Progenitor cell of endocrine pancreas (in vitro differentiated cells): ENCODE data around the gene RAPGEF1. TPM values are rescaled to one million over a fixed set of nuclear protein-coding genes. Genes with fewer than 3 reads are reported as not detected.

ENCODE experiments used
- DNase-seq: peaks from one replicate; pipeline ENCODE4 v3.0.0; 2021; ENCODE audit warnings: low spot score; ENCODE audit not compliant: unreplicated experiment
- H3K27ac Mint-ChIP-seq: 2 replicates; pipeline ENCODE4 v1.8.0; 2021; ENCODE audit warnings: mild to moderate bottlenecking, moderate library complexity, mixed read lengths
- H3K27me3 Mint-ChIP-seq: 2 replicates; pipeline ENCODE4 v1.8.0; 2021; ENCODE audit warnings: mixed read lengths
- H3K36me3 Mint-ChIP-seq: 2 replicates; pipeline ENCODE4 v1.8.0; 2022; ENCODE audit warnings: mixed read lengths; ENCODE audit not compliant: insufficient read depth
- H3K4me1 Mint-ChIP-seq: 2 replicates; pipeline ENCODE4 v1.8.0; 2021; ENCODE audit warnings: low read depth, mixed read lengths
- H3K4me3 Mint-ChIP-seq: 2 replicates; pipeline ENCODE4 v1.8.0; 2021; ENCODE audit warnings: low read depth, mild to moderate bottlenecking, moderate library complexity, mixed read lengths
- H3K9me3 Mint-ChIP-seq: 2 replicates; pipeline ENCODE4 v1.8.0; 2021; ENCODE audit warnings: low read depth, mixed read lengths
- CTCF ChIP-seq: fragments of 200-600 bp; sonication (generic); IDR thresholded peaks from one replicate; pipeline ENCODE4 v1.5.0; 2021; ENCODE audit warnings: antibody characterized with exemption, mild to moderate bottlenecking; ENCODE audit not compliant: unreplicated experiment
- total RNA-seq: library from RNA; stranded (reverse); gene quantifications from 2 replicates; pipeline ENCODE4 v1.2.1, GENCODE V29; 2021

The RAPGEF1 gene
- total RNA-seq, 1 donor from 2014 or later = 57.3 TPM

GRCh38 chr9:131623655-131624330 is 116.1 kb downstream of the RAPGEF1 start:
- peaks cover 2% of the 10 kb centered on the region for H3K4me1 Mint-ChIP-seq
- no peak for DNase-seq
- no peak overlapping the region for H3K27ac Mint-ChIP-seq
- peaks cover 19% of the 10 kb centered on the region for H3K36me3 Mint-ChIP-seq
- no peaks in the 10 kb centered on the region for H3K27me3 Mint-ChIP-seq
- no peak overlapping the region for H3K4me3 Mint-ChIP-seq
- H3K9me3 Mint-ChIP-seq = no peaks in the 10 kb centered on the region
- TF ChIP-seq CTCF = no peak

GRCh38 chr9:131622523-131622922 is 117.4 kb downstream of the RAPGEF1 start:
- no peak overlapping the region for H3K27ac Mint-ChIP-seq
- peaks cover 22% of the 10 kb centered on the region for H3K36me3 Mint-ChIP-seq
- H3K4me1 Mint-ChIP-seq = peaks cover 2% of the 10 kb centered on the region
- no peaks in the 10 kb centered on the region for H3K27me3 Mint-ChIP-seq
- TF ChIP-seq CTCF = no peak
- DNase-seq = no peak
- no peaks in the 10 kb centered on the region for H3K9me3 Mint-ChIP-seq
- no peak overlapping the region for H3K4me3 Mint-ChIP-seq

- TF ChIP-seq CTCF = no peak
- DNase-seq = no peak
- Mint-ChIP-seq H3K9me3 (no peaks in the 10 kb centered on the region), H3K27ac (peak overlapping the region; percentile 47), H3K4me1 (no peaks in the 10 kb centered on the region), H3K36me3 (peaks cover 20% of the 10 kb centered on the region), H3K4me3 (no peak overlapping the region), H3K27me3 (no peaks in the 10 kb centered on the region)
Observed at GRCh38 chr9:131621551-131622358, 118.1 kb downstream of the RAPGEF1 start.

GRCh38 chr9:131620764-131621520 is 118.9 kb downstream of the RAPGEF1 start:
- no peaks in the 10 kb centered on the region for H3K9me3 Mint-ChIP-seq
- peak overlapping the region; percentile 47 for H3K27ac Mint-ChIP-seq
- no peak for TF ChIP-seq CTCF
- no peak for DNase-seq
- no peaks in the 10 kb centered on the region for H3K4me1 Mint-ChIP-seq
- peaks cover 23% of the 10 kb centered on the region for H3K36me3 Mint-ChIP-seq
- H3K27me3 Mint-ChIP-seq = no peaks in the 10 kb centered on the region
- H3K4me3 Mint-ChIP-seq = no peak overlapping the region

- DNase-seq = no peak
- peaks cover 27% of the 10 kb centered on the region for H3K36me3 Mint-ChIP-seq
- no peaks in the 10 kb centered on the region for H3K4me1 Mint-ChIP-seq
- no peak for TF ChIP-seq CTCF
- no peak overlapping the region for H3K4me3 Mint-ChIP-seq
- no peak overlapping the region for H3K27ac Mint-ChIP-seq
- H3K27me3 Mint-ChIP-seq = no peaks in the 10 kb centered on the region
- H3K9me3 Mint-ChIP-seq = no peaks in the 10 kb centered on the region
Observed at GRCh38 chr9:131619680-131620079, 120.2 kb downstream of the RAPGEF1 start.
